ENCODE results near the gene CFB. TPM values are rescaled to one million over a fixed set of nuclear protein-coding genes. Genes with fewer than 3 reads are reported as not detected.

CFB gene
- total and polyA plus RNA-seq, 12 donors: 0.78 to 166 (median 28.2) TPM

GRCh38 chr6:31958741-31959739 lies 13.1 kb downstream of the CFB start, which contains the start of the genes NELFE and SKIC2:
Gene NELFE, minus strand, starts transcription at chr6:31958971. Its CDS starts 525 bp downstream, at chr6:31958446.
Gene SKIC2, plus strand, starts transcription at chr6:31959175. Its CDS starts 18 bp downstream, at chr6:31959193.
- H3K27me3 ChIP-seq: no peaks in the 10 kb centered on the region
- 1% methylated on average over 32 to 59 of the region's 59 CpGs for WGBS, 4 donors
- intact Hi-C loops (cut with DNase I): no loop called here
- peak within 1 kb of the TSS; percentile 72 to 90 (median 84) for H3K27ac ChIP-seq
- no peaks in the 10 kb centered on the region for H3K9me3 ChIP-seq (replicated peaks in 1 of 3)
- peak; percentile 98 to 99 (median 98) for DNase-seq
- peaks cover 12 to 22% of the 10 kb centered on the region in 2 donors for H3K4me1 ChIP-seq (replicated peaks in 1 of 2)
- peak within 1 kb of the TSS; percentile 65 to 91 (median 76) for H3K4me3 ChIP-seq
- TF ChIP-seq CTCF (IDR thresholded peaks at IDR 0.05): no peak
- peak; percentile 26 to 67 for TF ChIP-seq POLR2A (IDR thresholded peaks at IDR 0.05)
- peaks cover 0 to 71% of the 10 kb centered on the region in 2 donors for H3K36me3 ChIP-seq (replicated peaks in 1 of 2)

- no peak for DNase-seq
- WGBS, 4 donors: 91 to 95% (median 94%) methylated on average over 12 of the region's 12 CpGs
- TF ChIP-seq CTCF (IDR thresholded peaks at IDR 0.05): no peak
- intact Hi-C loops (cut with DNase I): no loop called here
- Histone ChIP-seq H3K27ac (no peak overlapping the region), H3K4me1 (replicated peaks in 1 of 2) (peaks cover 12 to 22% of the 10 kb centered on the region in 2 donors), H3K36me3 (replicated peaks in 1 of 2) (peaks cover 0 to 71% of the 10 kb centered on the region in 2 donors), H3K9me3 (replicated peaks in 1 of 3) (no peaks in the 10 kb centered on the region), H3K27me3 (no peaks in the 10 kb centered on the region), H3K4me3 (no peak overlapping the region)
Measured at GRCh38 chr6:31961616-31962015, 15.7 kb downstream of the CFB start.

- Histone ChIP-seq H3K9me3 (replicated peaks in 1 of 3) (no peaks in the 10 kb centered on the region), H3K4me1 (replicated peaks in 1 of 2) (peaks cover 6 to 11% of the 10 kb centered on the region in 2 donors), H3K27me3 (no peaks in the 10 kb centered on the region), H3K4me3 (no peak overlapping the region), H3K36me3 (replicated peaks in 1 of 2) (peaks cover 0 to 87% of the 10 kb centered on the region in 2 donors), H3K27ac (no peak overlapping the region)
- intact Hi-C loops (cut with DNase I): no loop called here
- TF ChIP-seq POLR2A (IDR thresholded peaks at IDR 0.05) (no peak), CTCF (IDR thresholded peaks at IDR 0.05) (no peak)
- 91 to 96% (median 94%) methylated on average over 19 of the region's 19 CpGs for WGBS, 4 donors
- no peak for DNase-seq
Measured at GRCh38 chr6:31963921-31964320, 18.0 kb downstream of the CFB start.

GRCh38 chr6:31965700-31966099 lies 19.8 kb downstream of the CFB start:
- WGBS, 4 donors: 87 to 95% (median 92%) methylated on average over 13 of the region's 13 CpGs
- H3K9me3 ChIP-seq (replicated peaks in 1 of 3): no peaks in the 10 kb centered on the region
- TF ChIP-seq CTCF (IDR thresholded peaks at IDR 0.05) (no peak), POLR2A (IDR thresholded peaks at IDR 0.05) (no peak)
- no peak overlapping the region for H3K27ac ChIP-seq
- H3K27me3 ChIP-seq: no peaks in the 10 kb centered on the region
- DNase-seq: no peak
- H3K36me3 ChIP-seq (replicated peaks in 1 of 2): peaks cover 0 to 96% of the 10 kb centered on the region in 2 donors
- no peak overlapping the region for H3K4me3 ChIP-seq
- H3K4me1 ChIP-seq (replicated peaks in 1 of 2): peaks cover under 1 to 9% of the 10 kb centered on the region in 2 donors
- intact Hi-C loops (cut with DNase I): no loop called here
